ENCODE data around the gene CLDN9.

CLDN9 gene

GRCh38 chr16:2996298-2996697, 16.4 kb upstream of the CLDN9 start:
- no peak for DNase-seq (ENCODE audit: low spot score)

GRCh38 chr16:2999929-3000328, 12.8 kb upstream of the CLDN9 start:
- DNase-seq (ENCODE audit: low spot score), result no peak

GRCh38 chr16:3000540-3000939, 12.2 kb upstream of the CLDN9 start:
- no peak for DNase-seq (ENCODE audit: low spot score)

- no peak for DNase-seq (ENCODE audit: low spot score)
Observed at GRCh38 chr16:3001316-3001715, 11.4 kb upstream of the CLDN9 start.

GRCh38 chr16:3003582-3004270, 9.0 kb upstream of the CLDN9 start:
- DNase-seq (ENCODE audit: low spot score), result peak; percentile 99

GRCh38 chr16:3004319-3004718, 8.4 kb upstream of the CLDN9 start:
- no peak for DNase-seq (ENCODE audit: low spot score)

- DNase-seq (ENCODE audit: low spot score), result no peak
Observed at GRCh38 chr16:3004781-3005284, 7.9 kb upstream of the CLDN9 start.

GRCh38 chr16:3007059-3007956, 5.4 kb upstream of the CLDN9 start:
- DNase-seq (ENCODE audit: low spot score), result no peak

GRCh38 chr16:3007957-3008689, 4.6 kb upstream of the CLDN9 start:
- DNase-seq (ENCODE audit: low spot score), result no peak

GRCh38 chr16:3008690-3009037, 4.1 kb upstream of the CLDN9 start:
- DNase-seq (ENCODE audit: low spot score), result no peak

GRCh38 chr16:3009568-3010390, 2.9 kb upstream of the CLDN9 start:
- no peak for DNase-seq (ENCODE audit: low spot score)

GRCh38 chr16:3010510-3010909, 2.2 kb upstream of the CLDN9 start:
- no peak for DNase-seq (ENCODE audit: low spot score)

- no peak for DNase-seq (ENCODE audit: low spot score)
Observed at GRCh38 chr16:3012246-3012645, 477 bp upstream of the CLDN9 start.

GRCh38 chr16:3013491-3013951, 798 bp downstream of the CLDN9 start:
- DNase-seq (ENCODE audit: low spot score), result no peak

- no peak for DNase-seq (ENCODE audit: low spot score)
Observed at GRCh38 chr16:3013998-3014690, 1.4 kb downstream of the CLDN9 start.

GRCh38 chr16:3014971-3015370, 2.2 kb downstream of the CLDN9 start:
- DNase-seq (ENCODE audit: low spot score), result no peak

- DNase-seq (ENCODE audit: low spot score), result no peak
Observed at GRCh38 chr16:3015865-3016521, 3.3 kb downstream of the CLDN9 start.

GRCh38 chr16:3017344-3017743, 4.6 kb downstream of the CLDN9 start:
- DNase-seq (ENCODE audit: low spot score), result no peak

GRCh38 chr16:3017794-3018506, 5.2 kb downstream of the CLDN9 start, which contains the start of gene CLDN6:
Gene CLDN6 (minus strand): TSS chr16:3018183. CDS start chr16:3016021, 2,162 bp downstream.
- no peak for DNase-seq (ENCODE audit: low spot score)

Data from CD4-positive, alpha-beta T cell treated with Interleukin-15 for 4 hours (primary cell).